ENCODE results near the gene CSF3R.

DNA sequence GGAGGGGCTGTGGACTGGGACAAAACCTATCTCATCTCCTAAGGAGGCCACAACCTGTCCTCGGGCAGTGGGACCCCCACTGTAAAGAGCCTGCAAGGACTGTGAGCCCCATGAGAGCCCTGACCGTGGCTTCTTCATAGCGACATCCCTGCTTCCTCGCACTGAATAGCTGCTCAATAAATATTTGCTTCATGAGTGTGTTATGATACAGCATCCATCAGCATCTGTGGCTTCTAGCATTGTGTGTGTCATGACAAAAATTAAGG lies 40.5 kb upstream of the CSF3R start:
- TF ChIP-seq, protein P1, sequence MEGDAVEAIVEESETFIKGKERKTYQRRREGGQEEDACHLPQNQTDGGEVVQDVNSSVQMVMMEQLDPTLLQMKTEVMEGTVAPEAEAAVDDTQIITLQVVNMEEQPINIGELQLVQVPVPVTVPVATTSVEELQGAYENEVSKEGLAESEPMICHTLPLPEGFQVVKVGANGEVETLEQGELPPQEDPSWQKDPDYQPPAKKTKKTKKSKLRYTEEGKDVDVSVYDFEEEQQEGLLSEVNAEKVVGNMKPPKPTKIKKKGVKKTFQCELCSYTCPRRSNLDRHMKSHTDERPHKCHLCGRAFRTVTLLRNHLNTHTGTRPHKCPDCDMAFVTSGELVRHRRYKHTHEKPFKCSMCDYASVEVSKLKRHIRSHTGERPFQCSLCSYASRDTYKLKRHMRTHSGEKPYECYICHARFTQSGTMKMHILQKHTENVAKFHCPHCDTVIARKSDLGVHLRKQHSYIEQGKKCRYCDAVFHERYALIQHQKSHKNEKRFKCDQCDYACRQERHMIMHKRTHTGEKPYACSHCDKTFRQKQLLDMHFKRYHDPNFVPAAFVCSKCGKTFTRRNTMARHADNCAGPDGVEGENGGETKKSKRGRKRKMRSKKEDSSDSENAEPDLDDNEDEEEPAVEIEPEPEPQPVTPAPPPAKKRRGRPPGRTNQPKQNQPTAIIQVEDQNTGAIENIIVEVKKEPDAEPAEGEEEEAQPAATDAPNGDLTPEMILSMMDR (IDR thresholded peaks at IDR 0.05), result no peak
- no peak for TF ChIP-seq EZH2 (IDR thresholded peaks at IDR 0.05; ENCODE audit: borderline replicate concordance, insufficient read depth, low read depth, low read length, poor library complexity, severe bottlenecking)
